ENCODE results near the gene SMIM35. TPM values are rescaled to one million over a fixed set of nuclear protein-coding genes. Genes with fewer than 3 reads are reported as not detected.

SMIM35 gene
- total RNA-seq, 1 experiment from 2014 or later, result not detected

- no peak overlapping the region for H2BK15ac ChIP-seq (ENCODE audit: low read depth, low read length)
- Mint-ChIP-seq H3K36me3 (ENCODE audit: insufficient read depth in 1 of 3, low read depth in 3 of 3) (no peaks in the 10 kb centered on the region), H3K27me3 (ENCODE audit: low read depth) (peaks cover 9% of the 10 kb centered on the region), H3K4me3 (no peak overlapping the region), H3K27ac (no peak overlapping the region), H3K4me1 (peaks cover 16 to 17% of the 10 kb centered on the region in 2 experiments), H3K9me3 (peaks cover 0 to 2% of the 10 kb centered on the region in 2 experiments; a peak in 2 of 5 replicates)
- no peaks in the 10 kb centered on the region for H4K20me1 ChIP-seq (ENCODE audit: control insufficient read depth, insufficient read depth, insufficient read length)
- H4K5ac ChIP-seq (ENCODE audit: insufficient read length, low read depth, low read length), result no peak overlapping the region
- no peaks in the 10 kb centered on the region for H3K27me3 ChIP-seq (ENCODE audit: insufficient read depth, low read length)
- no peaks in the 10 kb centered on the region for H3K23me2 ChIP-seq (ENCODE audit: insufficient read length, low read depth, low read length, poor library complexity, severe bottlenecking)
- H3K23ac ChIP-seq (ENCODE audit: insufficient read length, low read depth, low read length), result no peak overlapping the region
- no peak overlapping the region for H2BK5ac ChIP-seq (ENCODE audit: insufficient read length, low read length)
- no CpG with 5 or more reads among the region's 1 CpG for WGBS (ENCODE audit: extremely low coverage, insufficient read length, low lambda C conversion rate)
- DNase-seq, result no peak
- no peak overlapping the region for H3K4ac ChIP-seq (ENCODE audit: low read depth, low read length)
- no peak overlapping the region for H3K9ac ChIP-seq (ENCODE audit: extremely low read depth, insufficient read length, low read length)
- H3K9me3 ChIP-seq (ENCODE audit: control insufficient read depth, low read depth, low read length), result no peaks in the 10 kb centered on the region
- H2BK120ac ChIP-seq (ENCODE audit: low read depth, low read length, poor library complexity, severe bottlenecking), result no peak overlapping the region
- no peak overlapping the region for H3K56ac ChIP-seq (ENCODE audit: insufficient read length, low read depth, low read length)
- no peak overlapping the region for H4K91ac ChIP-seq (ENCODE audit: insufficient read length, low read depth, low read length)
- no peak overlapping the region for H3T11ph ChIP-seq (ENCODE audit: low read length)
- H2BK12ac ChIP-seq (ENCODE audit: insufficient read length, low read depth, low read length), result no peak overlapping the region
- H2AK5ac ChIP-seq (ENCODE audit: insufficient read length, low read length), result no peak overlapping the region
- H3K4me2 ChIP-seq (ENCODE audit: insufficient read depth, insufficient read length, low read length), result no peak overlapping the region
- no peak overlapping the region for H3K18ac ChIP-seq (ENCODE audit: insufficient read length, low read depth, low read length)
- no peak overlapping the region for H4K8ac ChIP-seq (replicated peaks; ENCODE audit: insufficient read length, low read depth, low read length)
- H3K79me2 ChIP-seq (ENCODE audit: insufficient read depth, low read length), result no peaks in the 10 kb centered on the region
- H3K14ac ChIP-seq (ENCODE audit: insufficient read depth, low read length), result no peak overlapping the region
- no peak overlapping the region for H2BK20ac ChIP-seq (ENCODE audit: low read depth, low read length, poor library complexity, severe bottlenecking)
- no peak overlapping the region for H2AFZ ChIP-seq (ENCODE audit: low read length)
- no peaks in the 10 kb centered on the region for H3K79me1 ChIP-seq (ENCODE audit: insufficient read depth, low read depth, low read length, poor library complexity, severe bottlenecking)
- TF ChIP-seq, protein P1, sequence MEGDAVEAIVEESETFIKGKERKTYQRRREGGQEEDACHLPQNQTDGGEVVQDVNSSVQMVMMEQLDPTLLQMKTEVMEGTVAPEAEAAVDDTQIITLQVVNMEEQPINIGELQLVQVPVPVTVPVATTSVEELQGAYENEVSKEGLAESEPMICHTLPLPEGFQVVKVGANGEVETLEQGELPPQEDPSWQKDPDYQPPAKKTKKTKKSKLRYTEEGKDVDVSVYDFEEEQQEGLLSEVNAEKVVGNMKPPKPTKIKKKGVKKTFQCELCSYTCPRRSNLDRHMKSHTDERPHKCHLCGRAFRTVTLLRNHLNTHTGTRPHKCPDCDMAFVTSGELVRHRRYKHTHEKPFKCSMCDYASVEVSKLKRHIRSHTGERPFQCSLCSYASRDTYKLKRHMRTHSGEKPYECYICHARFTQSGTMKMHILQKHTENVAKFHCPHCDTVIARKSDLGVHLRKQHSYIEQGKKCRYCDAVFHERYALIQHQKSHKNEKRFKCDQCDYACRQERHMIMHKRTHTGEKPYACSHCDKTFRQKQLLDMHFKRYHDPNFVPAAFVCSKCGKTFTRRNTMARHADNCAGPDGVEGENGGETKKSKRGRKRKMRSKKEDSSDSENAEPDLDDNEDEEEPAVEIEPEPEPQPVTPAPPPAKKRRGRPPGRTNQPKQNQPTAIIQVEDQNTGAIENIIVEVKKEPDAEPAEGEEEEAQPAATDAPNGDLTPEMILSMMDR (conservative IDR thresholded peaks at IDR 0.05), result no peak
- H3K27ac ChIP-seq (ENCODE audit: insufficient read length, low read depth, low read length), result no peak overlapping the region
- no peaks in the 10 kb centered on the region for H3K4me1 ChIP-seq (ENCODE audit: insufficient read depth, low read length)
Measured at GRCh38 chr11:118120793-118121192, 34.0 kb upstream of the SMIM35 start.

Data from H9 (cell line).